ENCODE measurements around the gene ID4.

DNA sequence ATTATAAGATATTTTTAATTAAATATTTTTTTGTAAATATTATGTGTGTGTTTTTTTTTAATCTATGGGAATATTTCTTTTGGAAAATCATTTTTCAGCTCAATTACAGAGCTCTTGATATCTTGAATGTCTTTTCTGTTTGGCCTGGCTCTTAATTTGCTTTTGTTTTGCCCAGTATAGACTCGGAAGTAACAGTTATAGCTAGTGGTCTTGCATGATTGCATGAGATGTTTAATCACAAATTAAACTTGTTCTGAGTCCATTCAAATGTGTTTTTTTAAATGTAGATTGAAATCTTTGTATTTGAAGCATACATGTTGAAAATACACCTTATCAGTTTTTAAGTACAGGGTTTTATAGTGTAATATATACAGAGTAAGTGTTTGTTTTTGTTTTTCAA is 2.6 kb downstream of the ID4 start:
- TF ChIP-seq, protein P1, sequence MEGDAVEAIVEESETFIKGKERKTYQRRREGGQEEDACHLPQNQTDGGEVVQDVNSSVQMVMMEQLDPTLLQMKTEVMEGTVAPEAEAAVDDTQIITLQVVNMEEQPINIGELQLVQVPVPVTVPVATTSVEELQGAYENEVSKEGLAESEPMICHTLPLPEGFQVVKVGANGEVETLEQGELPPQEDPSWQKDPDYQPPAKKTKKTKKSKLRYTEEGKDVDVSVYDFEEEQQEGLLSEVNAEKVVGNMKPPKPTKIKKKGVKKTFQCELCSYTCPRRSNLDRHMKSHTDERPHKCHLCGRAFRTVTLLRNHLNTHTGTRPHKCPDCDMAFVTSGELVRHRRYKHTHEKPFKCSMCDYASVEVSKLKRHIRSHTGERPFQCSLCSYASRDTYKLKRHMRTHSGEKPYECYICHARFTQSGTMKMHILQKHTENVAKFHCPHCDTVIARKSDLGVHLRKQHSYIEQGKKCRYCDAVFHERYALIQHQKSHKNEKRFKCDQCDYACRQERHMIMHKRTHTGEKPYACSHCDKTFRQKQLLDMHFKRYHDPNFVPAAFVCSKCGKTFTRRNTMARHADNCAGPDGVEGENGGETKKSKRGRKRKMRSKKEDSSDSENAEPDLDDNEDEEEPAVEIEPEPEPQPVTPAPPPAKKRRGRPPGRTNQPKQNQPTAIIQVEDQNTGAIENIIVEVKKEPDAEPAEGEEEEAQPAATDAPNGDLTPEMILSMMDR (IDR thresholded peaks at IDR 0.05): no peak
- TF ChIP-seq POLR2A (IDR thresholded peaks at IDR 0.05): no peak
